H4 (cell line): ENCODE data around the gene MPRIP. TPM values are rescaled to one million over a fixed set of nuclear protein-coding genes. Genes with fewer than 3 reads are reported as not detected.
A peak's percentile ranks its signal among the peaks of the same experiment; 100 is the strongest.
"Not testable (repeated sequence)": the region's sequence is repeated elsewhere in the genome, so short reads cannot be mapped to it uniquely, and the experiment has no call there.

Experiments used
- DNase-seq: peaks from one replicate; pipeline ENCODE4 v3.0.0-alpha.2; 2015; ENCODE audit warnings: low spot score
- total RNA-seq: library from RNA; depleted of rRNA; stranded (reverse); fragments of >200 nt; shearing (Covaris generic); gene quantifications from 2 replicates; pipeline ENCODE4 v1.2.3, GENCODE V29; 2014

The MPRIP gene
- total RNA-seq, 1 experiment from 2014 or later = 99.5 TPM

DNA sequence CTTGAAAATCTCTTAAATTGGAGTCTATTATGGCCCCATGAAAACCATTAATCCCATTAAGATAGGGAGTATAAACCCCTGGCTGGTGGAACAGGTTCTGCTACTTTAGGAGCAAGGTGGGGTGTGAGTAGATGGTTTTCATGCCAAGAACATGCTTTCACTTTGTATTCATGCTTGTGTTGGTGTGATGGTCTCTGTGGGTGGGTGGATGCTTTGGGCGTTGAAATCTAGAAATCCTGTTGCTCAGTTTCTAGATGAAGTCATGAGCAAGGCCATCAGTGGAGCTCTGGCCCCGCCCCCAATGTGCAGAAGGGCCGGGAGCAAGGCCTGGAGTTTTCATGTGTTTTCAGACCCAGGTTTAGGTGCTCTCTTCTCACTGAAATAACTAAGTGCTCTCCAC, 143.8 kb downstream of the MPRIP start:
- DNase-seq = no peak

DNA sequence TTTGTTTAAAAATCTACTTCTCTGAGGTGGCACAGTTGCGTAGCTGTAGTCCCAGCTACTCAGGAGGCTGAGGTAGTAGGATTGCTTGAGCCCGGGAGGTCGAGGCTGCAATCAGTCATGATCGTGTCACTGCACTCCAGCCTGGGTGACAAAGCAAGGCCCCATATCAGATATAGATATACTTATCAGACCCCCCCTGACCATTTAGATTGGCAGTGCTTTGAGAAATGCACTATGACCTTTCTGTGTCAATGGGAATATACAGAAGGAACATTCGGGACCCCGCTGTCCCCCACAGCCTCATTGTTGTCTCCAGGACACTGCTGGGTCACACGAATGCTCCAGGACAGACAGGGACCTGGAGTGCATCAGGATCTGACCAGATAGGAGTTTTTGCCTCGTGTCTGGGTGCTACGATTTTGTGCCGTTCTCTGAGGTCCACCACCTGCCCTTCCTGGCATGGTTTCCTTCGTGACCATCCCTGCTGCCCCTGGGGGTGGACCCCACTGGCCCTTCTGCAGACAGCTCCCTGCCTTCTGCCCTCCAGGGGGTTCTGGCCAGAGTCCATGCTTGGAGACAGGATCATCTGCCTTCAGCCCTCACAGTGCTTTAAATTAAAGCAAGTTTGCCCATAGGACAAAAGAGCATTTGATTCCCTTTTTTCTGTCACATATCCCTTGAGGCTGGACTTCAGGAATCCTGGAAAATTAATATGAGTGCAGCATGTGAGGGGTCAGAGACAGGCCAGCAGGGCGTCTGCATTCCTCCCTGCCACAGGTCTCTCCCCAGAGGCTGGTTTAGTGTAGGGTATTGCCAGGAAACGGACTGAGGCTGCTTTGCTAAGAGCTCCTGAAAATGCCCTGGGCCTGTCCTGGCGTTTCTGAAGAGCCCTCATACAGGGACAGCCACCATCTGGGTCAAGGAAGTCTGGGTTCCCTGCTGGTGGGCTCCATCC, 144.6 kb downstream of the MPRIP start:
- no peak for DNase-seq

DNA sequence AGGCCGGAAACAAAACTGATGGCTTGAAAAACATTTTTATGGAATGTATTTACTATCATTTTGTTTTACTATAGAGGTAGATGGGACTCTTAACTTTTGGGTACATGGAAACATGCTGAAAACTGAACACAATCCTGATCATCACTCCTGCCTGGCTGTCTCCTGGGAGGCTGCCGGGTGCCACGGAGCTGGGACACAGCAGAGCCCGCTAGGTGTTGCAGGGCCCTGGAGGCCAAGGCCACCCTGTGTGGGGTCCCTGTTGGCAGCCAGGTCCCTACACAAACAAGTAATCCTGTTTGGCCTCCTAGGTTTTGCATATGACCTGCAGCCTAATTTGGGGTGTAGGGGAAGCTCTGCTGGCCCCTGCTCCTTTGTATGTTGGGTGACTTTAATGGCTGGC, 146.3 kb downstream of the MPRIP start:
- no peak for DNase-seq

DNA sequence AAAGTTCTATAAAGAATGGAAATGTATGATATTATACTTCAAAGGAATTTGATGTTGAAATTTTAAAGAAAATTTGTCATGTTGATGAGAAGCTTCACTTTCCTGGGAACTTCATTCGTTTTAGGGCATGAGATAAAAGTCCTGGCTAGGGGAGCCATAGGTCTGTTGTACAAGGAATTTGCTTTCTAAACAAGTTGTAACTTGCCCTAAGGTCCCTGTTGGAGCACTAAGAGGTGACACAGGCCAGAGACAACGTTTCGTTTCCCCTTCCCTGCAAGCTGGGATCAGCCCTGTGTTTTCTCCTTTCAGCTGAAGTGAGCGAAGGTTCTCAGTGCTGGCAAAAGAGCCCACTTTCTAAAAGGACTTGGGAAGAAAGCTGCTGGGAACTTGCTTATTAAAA, 147.3 kb downstream of the MPRIP start:
- DNase-seq = no peak

DNA sequence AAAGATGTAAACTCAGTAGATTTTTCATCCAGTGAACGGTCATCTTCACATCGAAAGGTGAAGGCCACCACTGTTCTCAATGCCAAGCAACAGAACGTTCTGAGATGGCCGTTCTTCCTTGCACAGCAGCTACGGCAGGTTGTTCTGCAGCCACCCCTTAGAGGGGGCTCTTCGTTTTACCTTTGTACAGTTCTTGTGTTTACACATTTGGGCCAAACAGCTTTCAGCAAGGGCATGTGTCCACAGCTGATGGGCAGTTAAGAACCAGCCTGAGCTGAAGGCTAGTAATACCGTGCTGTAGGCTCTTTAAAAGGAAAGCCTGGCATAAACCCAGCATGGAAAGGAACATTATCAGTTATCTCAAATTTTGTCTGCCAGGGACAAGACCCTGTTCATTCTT, 147.9 kb downstream of the MPRIP start:
- no peak for DNase-seq

DNA sequence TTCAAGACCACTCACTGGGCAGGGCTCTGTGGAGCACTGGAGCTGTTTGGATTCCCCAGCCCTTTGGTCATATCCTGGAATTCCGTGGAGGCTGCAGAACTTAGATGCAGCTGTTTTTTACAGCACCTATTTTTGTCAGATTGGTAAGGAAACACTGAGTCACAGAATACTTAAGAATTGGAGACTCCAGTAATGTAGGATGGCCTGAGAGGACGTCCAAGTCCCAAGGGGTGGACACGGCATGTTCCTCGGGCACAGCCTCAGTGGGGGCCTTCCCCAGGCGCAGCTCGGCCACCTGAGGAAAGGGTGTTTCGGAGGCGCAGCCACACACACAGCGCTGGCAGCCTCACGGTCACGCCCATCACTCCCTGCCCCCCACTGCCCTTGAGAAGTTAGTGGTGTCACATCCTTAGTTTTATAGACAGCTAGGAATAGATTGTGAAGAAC, 149.1 kb downstream of the MPRIP start:
- DNase-seq = no peak

DNA sequence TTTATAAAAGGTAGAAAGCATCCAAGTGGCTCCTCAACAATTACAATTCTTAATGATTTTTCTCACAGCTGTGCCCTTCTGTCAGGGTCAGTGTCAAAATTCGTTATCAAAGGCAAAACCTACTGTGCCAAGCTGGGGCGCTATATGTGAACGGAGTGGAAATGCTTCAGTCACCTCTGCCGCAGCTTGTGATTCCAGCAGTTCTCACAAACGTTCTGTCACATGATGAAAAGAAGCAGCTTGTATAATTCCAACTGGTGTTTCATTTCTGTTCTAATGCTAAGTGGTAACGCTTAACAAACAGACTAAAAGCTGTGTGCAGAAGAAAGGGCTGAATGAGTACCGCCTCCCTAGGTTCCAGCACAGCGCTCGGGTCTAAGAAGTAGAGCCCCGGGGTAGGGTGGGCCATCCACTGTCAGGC, 149.7 kb downstream of the MPRIP start:
- no peak for DNase-seq

DNA sequence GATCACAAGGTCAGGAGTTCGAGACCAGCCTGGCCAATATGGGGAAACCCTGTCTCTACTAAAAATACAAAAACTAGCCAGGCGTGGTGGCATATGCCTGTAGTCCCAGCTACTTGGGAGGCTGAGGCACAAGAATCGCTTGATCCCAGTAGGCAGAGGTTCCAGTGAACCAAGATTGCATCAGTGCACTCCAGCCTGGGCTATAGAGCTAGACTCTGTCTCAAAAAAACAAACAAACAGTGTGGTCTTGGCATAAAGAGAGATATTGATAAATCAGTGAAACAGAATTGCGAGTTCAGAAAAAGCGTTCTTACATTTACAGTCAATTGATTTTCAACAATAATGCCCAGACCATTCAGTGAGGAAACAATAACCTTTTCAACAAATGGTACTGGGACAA, 153.2 kb downstream of the MPRIP start:
- DNase-seq = not testable (repeated sequence)

DNA sequence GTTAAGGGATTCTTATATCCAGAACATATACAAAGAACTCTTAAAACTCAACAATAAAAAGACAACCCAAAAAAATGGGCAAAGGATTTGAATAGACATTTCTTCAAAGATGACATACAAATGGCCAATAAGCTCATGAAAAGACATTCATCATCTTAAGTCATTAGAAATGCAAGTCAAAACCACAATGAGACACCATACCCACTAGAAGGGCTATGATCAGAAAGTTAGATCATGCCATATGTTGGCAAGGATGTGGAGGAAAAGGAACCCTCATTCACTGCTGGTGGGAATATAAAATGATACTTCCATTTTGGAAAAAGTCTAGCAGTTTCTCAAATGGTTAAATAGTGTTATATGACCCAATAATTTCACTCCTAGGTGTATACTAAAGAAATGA, 154.5 kb downstream of the MPRIP start:
- DNase-seq = no peak

DNA sequence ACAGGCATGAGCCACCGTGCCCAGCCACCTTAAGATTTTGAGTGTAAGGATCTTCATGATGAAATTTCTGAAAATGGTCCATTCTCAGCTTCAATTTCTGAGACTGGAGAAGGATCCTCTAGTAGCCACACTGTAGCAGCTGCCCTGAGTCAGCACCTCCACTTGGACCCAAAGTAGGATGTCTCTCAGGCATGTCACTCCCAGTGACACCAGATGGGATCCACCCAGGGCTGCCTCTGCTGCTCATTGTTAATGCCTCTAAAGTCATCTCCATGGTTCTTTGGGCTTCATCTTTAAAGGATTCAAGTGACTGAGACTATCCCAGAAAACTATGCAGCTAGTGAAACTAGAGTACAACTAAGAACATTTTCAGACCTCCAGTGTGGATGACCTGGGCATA, 156.0 kb downstream of the MPRIP start:
- no peak for DNase-seq

DNA sequence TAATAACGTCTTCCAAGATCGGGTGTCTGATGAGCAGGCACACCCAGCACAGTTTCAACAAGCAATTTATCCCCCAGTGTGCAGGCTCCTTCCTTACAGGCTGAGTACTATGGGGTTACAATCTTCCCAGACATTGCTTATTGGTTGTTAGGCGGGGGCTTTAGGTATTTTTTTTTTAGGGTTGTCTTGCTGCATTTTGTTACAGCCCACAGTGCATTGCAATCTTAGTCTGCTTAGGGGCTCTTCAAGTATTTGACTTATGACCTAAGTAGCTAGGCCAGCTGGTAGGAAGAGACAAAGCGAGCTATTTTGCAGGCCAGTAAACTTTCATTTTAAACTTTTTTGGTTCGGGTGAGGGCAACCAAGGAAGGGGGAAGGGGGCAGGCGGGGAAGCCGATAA, 158.1 kb downstream of the MPRIP start:
- no peak for DNase-seq

DNA sequence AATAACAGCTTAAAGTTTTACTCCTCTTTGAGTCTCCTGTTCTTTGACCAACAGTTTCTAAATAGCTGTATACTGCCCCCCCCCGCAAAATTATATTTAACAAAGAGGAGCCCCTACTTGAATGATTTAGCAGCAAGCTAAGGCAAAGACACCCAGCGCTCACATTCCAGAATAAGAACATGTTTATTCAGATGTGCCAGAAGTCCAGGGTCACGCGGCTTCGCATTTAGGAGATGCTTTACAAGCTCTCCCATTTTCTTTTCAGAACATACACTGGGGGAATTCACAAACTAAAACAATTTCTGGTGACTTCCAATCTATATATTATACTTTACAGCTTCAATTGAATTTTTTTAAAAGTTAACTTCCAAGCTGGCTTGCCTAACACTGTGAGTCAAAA, 158.6 kb downstream of the MPRIP start:
- DNase-seq = no peak

DNA sequence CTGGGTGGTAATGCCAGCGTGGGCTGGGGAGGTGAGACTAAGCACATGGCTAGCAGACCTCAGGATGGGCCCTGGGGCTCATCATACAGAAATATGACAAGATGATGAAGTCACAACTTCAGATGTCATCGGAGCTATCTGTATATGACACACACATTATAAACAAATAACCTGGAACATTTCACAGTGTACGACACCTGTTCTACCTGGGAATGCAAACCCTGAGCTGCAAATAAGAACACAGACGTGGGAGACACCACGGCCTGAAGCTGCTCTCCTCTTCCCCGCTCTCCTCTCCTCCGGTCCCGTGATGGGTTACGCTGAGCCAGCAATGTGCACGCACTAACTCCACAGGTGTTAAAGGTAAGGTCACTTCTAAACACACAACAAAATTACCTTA, 159.0 kb downstream of the MPRIP start:
- DNase-seq = no peak

DNA sequence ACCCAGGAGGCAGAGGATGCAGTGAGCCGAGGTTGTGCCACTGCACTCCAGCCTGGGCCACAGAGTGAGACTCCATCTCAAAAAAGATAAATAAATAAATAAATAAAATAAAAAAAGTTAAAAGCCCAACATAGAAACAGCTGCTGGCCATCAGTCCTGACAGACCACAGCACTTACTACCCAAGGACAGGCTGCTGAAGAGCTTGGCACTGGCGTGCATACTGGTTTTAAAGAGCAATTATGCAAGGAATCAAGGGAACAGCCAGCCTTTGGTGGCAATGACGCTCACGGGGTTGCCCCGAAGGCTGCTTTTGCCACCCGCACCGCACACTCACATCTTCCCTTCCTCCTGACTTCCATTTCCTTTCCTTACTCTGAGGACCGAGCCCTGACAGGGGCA, 159.7 kb downstream of the MPRIP start:
- DNase-seq = no peak

DNA sequence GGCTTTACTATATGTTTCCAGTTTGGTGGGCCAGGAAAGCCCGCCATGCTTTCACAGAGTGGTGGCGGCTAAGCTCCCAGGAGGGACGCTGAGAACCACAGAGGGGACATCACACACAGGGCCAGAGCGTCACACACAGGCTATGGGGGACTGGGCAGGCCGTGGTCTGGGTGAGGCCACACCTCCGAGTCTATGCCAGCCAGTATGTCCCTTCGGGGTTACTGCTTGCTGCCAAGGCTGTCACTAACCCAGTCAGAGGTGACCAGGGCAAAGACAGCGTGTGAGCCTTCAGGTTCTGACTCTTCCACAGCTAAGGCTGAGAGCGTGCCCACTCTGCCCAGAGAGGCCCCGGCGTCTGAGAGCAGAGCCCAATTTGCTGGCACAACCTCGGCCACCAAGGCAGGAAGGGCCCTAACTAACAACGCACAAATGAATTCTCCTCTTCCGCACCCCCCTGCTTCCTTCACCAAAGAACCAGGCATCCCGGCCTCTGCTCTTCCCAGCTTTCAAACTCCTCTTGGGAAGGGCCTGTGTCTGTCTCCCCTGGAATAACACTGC, 161.0 kb downstream of the MPRIP start:
- no peak for DNase-seq

DNA sequence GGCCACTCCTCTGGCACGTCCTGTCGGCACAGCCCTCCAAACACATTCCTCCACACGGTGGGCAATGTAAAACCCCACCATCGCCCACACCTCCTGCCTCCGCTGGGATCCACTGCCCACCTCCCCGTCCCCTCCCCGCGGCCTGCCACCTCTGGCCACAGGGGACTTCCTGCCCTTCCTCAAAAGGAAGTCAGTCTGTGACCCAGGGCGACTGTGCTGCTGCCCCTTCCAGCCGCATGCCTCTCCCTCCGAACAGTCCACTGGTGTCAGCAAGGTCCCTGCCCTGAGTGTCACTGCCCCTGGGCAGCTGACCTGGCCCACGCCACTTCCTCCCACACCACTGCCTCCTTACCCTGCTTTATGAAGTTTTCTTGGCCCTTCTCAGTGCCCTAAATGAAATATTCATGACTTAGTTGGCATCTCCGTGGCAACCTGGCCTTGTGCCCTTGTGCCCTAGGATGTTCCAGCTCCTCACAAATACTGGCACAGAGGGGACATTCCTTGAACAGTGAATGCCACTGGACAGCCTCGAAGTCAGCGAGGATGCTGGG, 161.9 kb downstream of the MPRIP start:
- DNase-seq = no peak

DNA sequence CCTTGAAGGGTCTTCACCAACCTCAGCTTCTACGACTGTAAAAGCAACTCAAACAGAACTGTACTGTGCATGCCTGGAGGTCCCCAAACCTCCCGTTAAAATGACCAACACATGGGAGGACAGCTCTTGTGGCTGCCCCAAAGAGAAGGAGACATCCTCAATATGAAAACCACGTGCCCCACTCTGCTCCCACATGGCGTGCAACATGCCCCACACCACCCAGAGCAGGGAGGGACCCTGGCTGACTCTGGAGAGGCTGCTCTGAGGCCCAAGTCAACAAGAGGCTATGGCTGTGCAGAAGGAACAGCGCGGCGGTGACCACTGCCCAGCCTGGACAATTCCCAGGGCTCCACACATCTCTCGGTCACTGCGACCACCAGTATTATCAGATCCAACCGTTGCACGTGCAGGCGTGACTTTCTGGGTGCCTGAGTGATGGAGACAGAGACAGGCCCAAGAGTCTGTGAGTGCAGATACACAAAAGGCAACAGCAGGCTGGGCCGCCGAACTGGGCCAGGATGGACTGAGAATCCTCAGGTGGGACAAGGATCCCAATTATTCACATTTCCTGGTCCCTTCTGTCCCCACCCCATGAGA, 162.5 kb downstream of the MPRIP start:
- DNase-seq = no peak

DNA sequence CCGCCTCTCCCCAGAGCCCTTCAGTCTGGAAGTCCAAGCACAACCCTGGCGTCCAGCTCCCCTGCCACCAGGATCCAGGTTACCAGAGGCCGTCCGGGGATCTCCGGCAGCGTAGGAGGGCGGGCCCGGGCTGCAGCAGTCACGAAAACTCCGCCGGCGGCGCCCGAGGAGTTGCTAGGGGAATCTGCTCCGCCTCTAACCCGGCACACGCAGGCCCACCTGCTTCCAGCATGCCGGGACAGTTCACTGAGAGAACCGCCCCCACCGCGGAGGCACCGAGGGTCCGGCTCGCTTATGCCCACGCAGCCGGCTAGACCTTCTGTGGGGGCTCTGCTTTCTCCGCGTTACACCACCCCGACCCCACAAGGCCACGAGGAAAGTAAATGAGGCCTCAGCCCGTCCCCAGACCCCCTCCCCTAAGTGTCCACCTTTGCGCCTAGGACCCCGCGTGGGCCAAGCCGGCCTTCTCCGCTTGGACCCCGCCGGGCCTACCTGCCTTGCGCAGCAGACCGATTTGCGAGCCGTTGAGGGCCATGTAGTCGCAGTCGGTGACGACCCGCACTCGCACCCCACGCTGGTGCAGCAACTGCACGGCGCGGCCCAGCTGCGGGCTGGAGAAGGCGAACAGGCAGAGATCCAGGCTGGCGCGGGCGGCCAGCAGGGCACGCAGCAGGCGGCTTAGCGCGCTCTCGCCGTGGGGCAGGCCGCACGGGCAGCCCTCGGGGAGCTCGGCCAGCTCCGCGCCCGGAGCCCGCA, 163.3 kb downstream of the MPRIP start:
- no peak for DNase-seq

DNA sequence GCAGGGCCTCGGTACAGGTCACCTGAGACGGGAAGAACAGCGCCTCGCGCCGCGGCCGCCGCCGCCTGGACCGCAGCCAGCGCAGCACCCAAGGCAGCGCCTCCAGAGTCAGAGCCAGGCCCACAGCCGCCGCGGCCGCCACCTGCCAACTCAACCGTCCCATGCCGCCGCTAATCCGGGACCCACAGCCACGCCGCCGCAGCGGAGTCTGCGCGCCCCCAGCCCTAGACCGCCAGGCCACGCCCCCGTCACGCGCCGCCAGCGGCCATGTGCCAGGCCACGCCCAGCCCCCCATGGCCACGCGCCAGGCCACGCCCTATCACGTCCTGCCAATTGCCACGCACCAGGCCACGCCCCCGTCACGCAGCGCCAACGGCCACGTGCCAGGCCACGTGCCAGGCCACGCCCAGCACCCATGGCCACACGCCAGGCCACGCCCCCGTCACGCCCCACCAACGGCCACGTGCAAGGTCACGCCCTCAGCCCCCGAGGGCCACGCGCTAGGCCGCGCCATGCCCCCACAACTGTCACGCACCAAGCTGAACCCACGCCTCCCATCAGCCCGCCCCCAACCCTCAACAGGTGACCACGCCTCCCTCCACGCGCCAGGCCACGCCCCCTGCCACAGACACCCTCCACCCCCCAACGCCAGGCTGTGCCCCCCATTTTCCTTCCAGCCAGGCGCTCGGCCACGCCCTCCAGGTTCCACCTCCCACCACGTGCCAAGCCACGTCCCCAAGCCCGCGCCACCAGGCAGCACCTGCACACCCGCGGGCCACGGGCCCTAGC, 164.1 kb downstream of the MPRIP start, which contains the start of gene PLD6:
Gene PLD6, minus strand, starts transcription at position 210 of the 789 bp plus-strand sequence. Its CDS starts 47 bp downstream, at position 163.
- DNase-seq = peak; percentile 51

DNA sequence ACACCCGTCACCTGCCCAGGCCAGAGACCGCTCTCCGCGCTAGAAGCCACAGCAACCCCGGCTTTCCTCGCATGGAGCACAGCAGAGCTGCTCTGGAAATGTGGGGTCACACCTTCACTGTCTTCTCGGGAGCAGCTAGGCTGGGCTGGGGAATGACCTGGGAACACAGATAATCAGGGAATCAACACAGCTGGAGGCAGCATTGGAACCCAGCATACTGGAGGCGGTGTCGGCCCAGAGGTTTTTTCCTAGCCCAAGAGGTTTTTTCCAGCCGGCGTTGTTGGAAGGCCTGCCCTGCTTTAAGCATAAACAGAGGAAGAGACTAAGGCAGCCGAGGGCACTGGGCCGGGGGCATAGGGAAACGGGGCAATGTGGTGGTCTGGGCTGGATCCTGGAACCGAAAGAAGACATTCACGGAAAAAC, 164.7 kb downstream of the MPRIP start:
- no peak for DNase-seq

DNA sequence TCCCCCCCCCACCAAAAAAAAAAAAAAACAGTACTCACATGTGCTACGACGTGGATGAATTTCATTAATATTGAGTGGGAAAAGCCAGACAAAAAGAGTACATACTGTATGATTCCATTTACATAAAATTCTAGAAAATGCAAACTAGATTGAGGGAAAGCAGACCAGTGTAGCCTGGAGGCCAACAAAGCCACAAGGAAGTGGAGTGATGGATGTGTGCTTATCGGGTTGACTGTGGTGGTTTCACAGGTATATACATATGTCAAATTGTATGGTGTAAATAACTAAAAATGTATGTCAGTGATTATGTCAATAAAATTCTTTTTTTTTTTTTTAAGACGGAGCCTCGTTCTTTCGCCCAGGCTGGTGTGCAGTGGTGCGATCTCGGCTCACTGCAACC, 165.7 kb downstream of the MPRIP start:
- DNase-seq = no peak
